OCI-LY1 (cell line): ENCODE data around the gene MEG3.

Experiments used
- H2AFZ ChIP-seq: fragments of 200-600 bp; sonication (generic), shearing (Covaris generic); 2 replicates; pipeline ENCODE4 v1.6.0; 2014; ENCODE audit warnings: antibody characterized with exemption, mild to moderate bottlenecking, low read length
- H3F3A ChIP-seq: fragments of 200-600 bp; sonication (generic), shearing (Covaris generic); 2 replicates; pipeline ENCODE4 v1.6.0; 2014; ENCODE audit warnings: mild to moderate bottlenecking, antibody characterized with exemption, low read length, moderate library complexity; ENCODE audit not compliant: insufficient read depth
- H3K27ac ChIP-seq: fragments of 200-600 bp; sonication (generic); 2 replicates; pipeline ENCODE4 v1.5.1; 2014; ENCODE audit warnings: low read length, mixed run types, mild to moderate bottlenecking, low read depth; ENCODE audit not compliant: poor library complexity, severe bottlenecking
- H3K27me3 ChIP-seq: fragments of 200-600 bp; sonication (generic); 2 replicates; pipeline ENCODE4 v1.6.0; 2014; ENCODE audit warnings: antibody characterized with exemption, mild to moderate bottlenecking, low read length, moderate library complexity; ENCODE audit not compliant: insufficient read depth
- H3K36me3 ChIP-seq: fragments of 200-600 bp; sonication (generic); 2 replicates; pipeline ENCODE4 v1.6.1; 2014; ENCODE audit warnings: mild to moderate bottlenecking, antibody characterized with exemption, low read length, moderate library complexity, mixed read lengths; ENCODE audit not compliant: insufficient read depth
- H3K4me1 ChIP-seq: fragments of 200-600 bp; sonication (generic); 2 replicates; pipeline ENCODE4 v1.5.1; 2014; ENCODE audit warnings: mild to moderate bottlenecking, low read length, moderate library complexity; ENCODE audit not compliant: insufficient read depth, severe bottlenecking
- H3K4me2 ChIP-seq: fragments of 200-600 bp; sonication (generic), shearing (Covaris generic); 2 replicates; pipeline ENCODE4 v1.6.1; 2014; ENCODE audit warnings: low read length
- H3K4me3 ChIP-seq: fragments of 200-600 bp; sonication (generic); 2 replicates; pipeline ENCODE4 v1.5.1; 2014; ENCODE audit warnings: low read length, low read depth, mild to moderate bottlenecking, mixed read lengths; ENCODE audit not compliant: poor library complexity, severe bottlenecking
- H3K79me2 ChIP-seq: fragments of 200-600 bp; shearing (Covaris generic); 2 replicates; pipeline ENCODE4 v1.6.1; 2016; ENCODE audit warnings: mixed run types, low read length, mixed read lengths; ENCODE audit not compliant: insufficient read depth
- H3K9ac ChIP-seq: fragments of 200-600 bp; sonication (generic), shearing (Covaris generic); 2 replicates; pipeline ENCODE4 v1.6.1; 2014; ENCODE audit warnings: mild to moderate bottlenecking, low read length, mixed read lengths
- H3K9me2 ChIP-seq: fragments of 200-600 bp; sonication (generic), shearing (Covaris generic); 2 replicates; pipeline ENCODE4 v1.6.1; 2014; ENCODE audit warnings: low read depth, mild to moderate bottlenecking, low read length, mixed read lengths
- H3K9me3 ChIP-seq: fragments of 200-600 bp; shearing (Covaris generic); 2 replicates; pipeline ENCODE4 v1.6.1; 2014; ENCODE audit warnings: low read length, mixed read lengths
- H4K20me1 ChIP-seq: fragments of 200-600 bp; sonication (generic), shearing (Covaris generic); 2 replicates; pipeline ENCODE4 v1.6.0; 2016; ENCODE audit warnings: mild to moderate bottlenecking, low read length; ENCODE audit not compliant: insufficient read depth
- CTCF ChIP-seq: fragments of 200-600 bp; sonication (generic), shearing (Covaris generic); IDR thresholded peaks from 2 replicates; pipeline ENCODE4 v1.5.1; 2017; ENCODE audit warnings: mild to moderate bottlenecking, antibody characterized with exemption, low read length, moderate library complexity, mixed read lengths
- EZH2 ChIP-seq: fragments of 200-600 bp; sonication (generic), shearing (Covaris generic); IDR thresholded peaks from 2 replicates; pipeline ENCODE4 v1.8.0; 2017; ENCODE audit warnings: borderline replicate concordance, mixed run types, mild to moderate bottlenecking, antibody characterized with exemption, low read length, moderate library complexity, mixed read lengths

MEG3 gene

GRCh38 chr14:100893760-100894159 lies 67.8 kb downstream of the MEG3 start:
- Histone ChIP-seq H3K4me2 (no peak overlapping the region), H3K9me3 (no peaks in the 10 kb centered on the region), H3K27me3 (no peaks in the 10 kb centered on the region), H3K9ac (no peak overlapping the region), H3K4me1 (no peaks in the 10 kb centered on the region), H2AFZ (no peak overlapping the region), H3F3A (no peaks in the 10 kb centered on the region), H3K36me3 (no peaks in the 10 kb centered on the region), H3K9me2 (no peaks in the 10 kb centered on the region), H3K4me3 (no peak overlapping the region), H3K79me2 (no peaks in the 10 kb centered on the region), H3K27ac (no peak overlapping the region), H4K20me1 (no peaks in the 10 kb centered on the region)
- no peak for TF ChIP-seq EZH2
- no peak for TF ChIP-seq CTCF

- no peak overlapping the region for H2AFZ ChIP-seq
These were observed 68.5 kb downstream of the MEG3 start for GRCh38 chr14:100894416-100894815.

GRCh38 chr14:100895411-100895810 lies 69.5 kb downstream of the MEG3 start:
- Histone ChIP-seq H3K79me2 (no peaks in the 10 kb centered on the region), H3K27me3 (no peaks in the 10 kb centered on the region), H3K9me2 (no peaks in the 10 kb centered on the region), H3F3A (no peaks in the 10 kb centered on the region), H3K4me1 (no peaks in the 10 kb centered on the region), H3K4me3 (no peak overlapping the region), H3K36me3 (no peaks in the 10 kb centered on the region), H3K4me2 (no peak overlapping the region), H2AFZ (no peak overlapping the region), H3K9me3 (no peaks in the 10 kb centered on the region), H3K9ac (no peak overlapping the region), H4K20me1 (no peaks in the 10 kb centered on the region), H3K27ac (no peak overlapping the region)
- TF ChIP-seq EZH2 (no peak), CTCF (no peak)

More at GRCh38 chr14:100894416-100894815, 68.5 kb downstream of the MEG3 start:
- no peaks in the 10 kb centered on the region for H3K9me3 ChIP-seq
- no peaks in the 10 kb centered on the region for H4K20me1 ChIP-seq
- H3K9me2 ChIP-seq: no peaks in the 10 kb centered on the region
- no peak overlapping the region for H3K4me3 ChIP-seq
- no peak overlapping the region for H3K27ac ChIP-seq
- no peak overlapping the region for H3K9ac ChIP-seq
- H3K36me3 ChIP-seq: no peaks in the 10 kb centered on the region
- H3F3A ChIP-seq: no peaks in the 10 kb centered on the region
- TF ChIP-seq CTCF: no peak
- no peak for TF ChIP-seq EZH2
- no peaks in the 10 kb centered on the region for H3K79me2 ChIP-seq
- no peaks in the 10 kb centered on the region for H3K27me3 ChIP-seq
- no peak overlapping the region for H3K4me2 ChIP-seq
- H3K4me1 ChIP-seq: no peaks in the 10 kb centered on the region
